Stimulated activated CD4-positive, alpha-beta T cell treated with anti-CD3 and anti-CD28 coated beads, Interleukin-1b, Interleukin-23, amount 100 ng/mL, for 48 hours (primary cell): Measurements from ENCODE around the gene KRTAP5-6.

ENCODE experiments used
- DNase-seq: peaks from one replicate; pipeline ENCODE4 v3.0.0-alpha.2; 2020

KRTAP5-6 gene

DNA sequence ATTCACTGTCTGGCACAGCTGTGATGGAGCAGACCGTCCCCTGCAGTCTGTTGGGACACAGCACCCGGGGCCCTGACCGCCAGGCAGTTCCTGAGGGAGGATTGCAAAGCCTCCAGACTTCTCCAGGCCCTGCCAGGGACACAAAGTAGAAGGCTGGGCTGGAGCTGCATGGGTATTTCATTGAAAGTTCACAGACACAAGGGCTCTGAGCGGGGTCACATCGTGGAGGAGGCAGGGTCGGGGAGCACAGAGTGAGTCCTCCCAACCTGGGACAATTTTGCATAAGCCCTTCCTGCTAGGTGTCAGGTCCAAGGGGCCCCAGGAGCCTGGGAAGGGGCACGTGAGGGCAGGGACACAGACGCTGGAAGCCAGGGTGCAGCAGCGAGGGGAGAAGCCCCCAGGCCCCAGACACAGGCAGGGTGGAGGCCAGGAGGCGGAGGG, 37.7 kb downstream of the KRTAP5-6 start:
- no peak for DNase-seq

DNA sequence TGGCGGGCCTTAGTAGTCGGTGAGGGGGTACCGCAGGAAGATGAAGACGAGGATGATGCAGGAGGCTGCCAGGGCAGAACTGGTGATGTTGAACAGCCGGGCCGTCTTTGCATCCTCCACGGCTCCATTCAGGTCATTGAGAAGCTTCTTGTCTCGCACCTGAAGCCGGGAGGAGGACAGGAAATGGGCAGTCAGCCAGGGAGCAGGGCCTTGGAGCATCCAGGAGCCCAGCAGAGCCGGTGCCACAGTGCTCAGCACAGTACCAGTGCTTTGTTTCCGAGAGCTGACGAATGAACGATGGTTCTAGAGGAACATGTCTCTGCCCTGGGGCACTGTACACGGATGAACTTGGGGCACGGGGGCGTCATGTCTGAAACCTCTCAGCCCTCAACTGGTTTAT, 38.3 kb downstream of the KRTAP5-6 start:
- no peak for DNase-seq

DNA sequence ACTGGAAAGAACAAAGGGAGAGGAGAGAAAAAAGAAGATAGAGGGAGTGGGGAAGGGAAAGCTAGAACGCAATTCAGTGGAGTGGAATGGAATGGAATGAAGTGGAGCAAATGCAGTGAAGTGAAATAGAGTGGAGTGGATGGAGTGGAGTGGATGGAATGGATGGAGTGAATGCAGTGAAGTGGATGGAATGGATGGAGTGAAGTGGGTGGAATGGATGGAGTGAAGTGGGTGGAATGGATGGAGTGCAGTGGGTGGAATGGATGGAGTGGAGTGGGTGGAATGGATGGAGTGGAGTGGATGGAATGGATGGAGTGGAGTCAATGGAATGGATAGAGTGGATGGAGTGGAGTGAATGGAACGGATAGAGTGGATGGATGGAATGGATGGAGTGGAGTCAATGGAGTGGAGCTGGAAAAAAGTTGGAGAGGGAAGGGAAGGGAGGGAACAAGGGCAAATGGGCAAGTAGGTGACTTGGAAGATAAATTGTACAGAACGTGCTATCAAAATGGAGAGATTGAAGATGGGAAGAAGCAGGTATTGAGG, 39.5 kb downstream of the KRTAP5-6 start:
- DNase-seq: no peak

DNA sequence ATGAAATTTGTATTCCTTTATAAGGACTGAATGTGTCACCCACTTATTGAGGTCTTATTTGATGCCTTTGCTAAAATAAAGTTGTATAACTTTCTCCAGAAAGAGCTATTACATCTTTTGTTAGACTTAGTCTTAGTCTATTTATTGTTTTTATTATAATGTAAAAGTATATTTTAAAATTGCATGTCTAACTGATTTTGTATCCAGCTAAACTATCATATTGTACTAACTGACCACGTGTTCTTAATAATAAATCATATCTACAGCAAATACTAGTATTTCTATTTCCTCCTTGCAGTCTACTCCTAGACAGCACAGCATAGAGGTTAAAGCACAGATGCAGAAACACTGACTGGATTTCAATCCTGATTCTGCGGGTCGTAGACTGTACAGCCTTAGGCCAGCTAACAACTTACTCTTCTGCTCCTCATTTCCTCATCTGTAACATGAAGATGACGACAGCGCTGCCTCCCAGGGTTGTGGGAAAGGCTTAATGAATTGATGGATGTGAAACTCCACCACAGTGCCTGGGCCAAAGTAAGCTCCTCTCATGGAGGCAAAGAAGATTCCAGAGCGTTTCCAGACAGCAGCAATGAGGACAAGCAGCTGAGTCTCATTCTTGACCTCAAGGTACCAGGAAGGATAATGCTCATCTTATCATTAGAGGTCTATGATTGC, 40.2 kb downstream of the KRTAP5-6 start:
- DNase-seq: no peak

DNA sequence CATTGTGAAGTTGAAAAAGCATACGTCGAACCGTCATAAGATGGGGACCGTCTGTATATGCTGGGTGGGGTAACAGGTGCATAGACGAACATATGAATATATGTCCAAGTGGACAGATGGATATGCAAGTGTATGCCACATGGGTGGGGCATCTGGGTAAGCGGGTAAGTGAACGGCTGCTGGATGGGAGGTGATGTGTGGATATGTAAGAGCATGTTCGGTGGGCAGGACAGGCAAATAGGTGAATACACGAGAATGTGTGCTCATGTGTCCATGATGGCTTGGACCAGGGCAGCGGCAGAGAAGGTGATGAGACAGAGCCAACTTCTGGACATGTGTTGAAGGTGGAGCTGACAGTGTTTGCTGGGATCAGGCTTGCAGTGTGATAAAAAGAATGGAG, 41.4 kb downstream of the KRTAP5-6 start:
- DNase-seq: no peak

DNA sequence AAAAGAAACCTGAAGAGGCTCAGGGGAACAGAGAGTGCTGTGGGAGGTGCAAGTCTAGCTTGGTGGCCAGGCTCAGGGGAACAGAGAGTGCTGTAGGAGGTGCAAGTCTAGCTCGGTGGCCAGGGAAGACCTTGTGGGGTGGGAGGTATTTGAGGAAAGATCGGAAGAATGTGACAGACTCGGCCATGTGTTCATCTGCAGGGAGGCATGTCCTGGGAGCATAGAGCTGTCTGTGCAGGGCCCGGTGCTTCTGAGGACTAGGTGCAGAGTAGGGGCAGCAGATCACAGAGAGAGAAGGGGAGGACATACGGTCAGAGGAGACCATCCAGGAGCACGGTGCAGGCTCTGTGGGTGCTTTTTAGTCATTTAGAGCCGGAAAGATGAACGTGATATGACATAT, 42.6 kb downstream of the KRTAP5-6 start:
- no peak for DNase-seq

DNA sequence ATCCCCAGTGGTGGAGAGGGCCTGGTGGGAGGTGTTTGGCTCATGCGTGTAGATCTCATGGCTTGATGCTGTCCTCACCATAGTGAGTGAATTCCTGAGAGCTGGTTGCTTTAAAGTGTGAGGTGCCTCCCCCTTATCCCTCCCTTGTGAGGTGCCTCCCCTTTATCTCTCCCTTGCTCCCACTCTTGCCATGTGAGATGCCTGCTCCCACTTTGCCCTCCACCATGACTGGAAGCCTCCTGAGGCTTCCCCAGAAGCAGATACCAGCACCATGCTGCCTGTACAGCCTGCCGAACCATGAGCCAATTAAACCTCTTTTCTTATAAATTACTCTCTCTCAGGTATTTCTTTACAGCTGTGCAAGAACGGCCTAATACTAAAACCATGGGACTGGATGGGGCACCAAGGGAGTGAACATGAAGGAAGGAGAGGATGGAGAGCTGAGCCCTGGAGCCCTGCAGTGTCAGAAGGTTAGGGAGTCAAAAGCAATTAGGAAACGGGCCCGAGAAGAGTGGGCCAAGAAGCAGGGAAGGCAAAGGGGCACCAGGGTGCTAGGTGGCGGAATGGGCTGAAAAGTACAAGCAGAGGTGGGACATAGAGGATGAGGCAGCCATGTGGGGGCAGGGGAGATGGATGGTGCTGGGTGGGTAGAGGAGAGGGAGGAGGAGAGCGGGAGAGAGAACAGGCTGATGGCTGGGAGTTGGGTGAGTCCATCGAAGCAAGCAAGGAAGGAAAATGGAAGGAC, 44.0 kb downstream of the KRTAP5-6 start:
- DNase-seq: no peak

DNA sequence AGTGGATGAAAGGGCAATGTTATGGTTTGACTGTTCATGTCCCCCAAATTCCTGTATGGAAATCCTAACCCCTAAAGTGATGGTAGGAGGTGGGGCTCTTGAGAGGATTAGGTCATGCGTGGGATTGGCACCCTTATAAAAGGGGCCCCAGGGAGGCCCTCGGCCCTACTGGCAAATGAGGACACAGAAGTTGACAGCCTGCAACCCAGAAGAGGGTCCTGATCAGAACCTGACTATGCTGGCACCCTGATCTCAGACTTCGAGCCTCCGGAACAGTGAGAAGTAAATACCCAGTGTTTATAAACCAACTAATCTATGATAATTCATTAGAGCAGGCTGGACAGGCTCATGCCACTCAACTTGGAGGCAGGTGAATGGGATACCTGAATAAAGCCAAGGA, 44.7 kb downstream of the KRTAP5-6 start:
- DNase-seq: no peak

DNA sequence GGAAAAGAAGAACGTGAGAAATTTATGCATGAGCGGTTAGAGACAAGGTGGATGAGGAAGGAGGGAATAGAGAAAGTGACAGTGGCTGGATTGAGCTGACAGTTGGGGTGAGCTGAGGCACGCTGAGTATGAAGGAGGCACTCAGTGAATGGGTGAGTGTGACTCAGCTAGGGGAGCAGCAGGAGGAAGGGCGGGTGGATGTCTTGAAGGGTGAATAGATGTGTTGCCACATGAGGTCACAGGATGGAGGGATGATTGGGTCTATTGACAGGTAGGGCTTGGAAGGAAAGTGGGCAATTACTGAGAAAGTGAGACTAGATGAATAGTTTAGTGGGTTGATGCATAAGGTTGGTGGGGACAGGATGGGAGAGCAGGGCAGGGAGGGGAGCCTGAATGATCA, 45.4 kb downstream of the KRTAP5-6 start:
- no peak for DNase-seq

DNA sequence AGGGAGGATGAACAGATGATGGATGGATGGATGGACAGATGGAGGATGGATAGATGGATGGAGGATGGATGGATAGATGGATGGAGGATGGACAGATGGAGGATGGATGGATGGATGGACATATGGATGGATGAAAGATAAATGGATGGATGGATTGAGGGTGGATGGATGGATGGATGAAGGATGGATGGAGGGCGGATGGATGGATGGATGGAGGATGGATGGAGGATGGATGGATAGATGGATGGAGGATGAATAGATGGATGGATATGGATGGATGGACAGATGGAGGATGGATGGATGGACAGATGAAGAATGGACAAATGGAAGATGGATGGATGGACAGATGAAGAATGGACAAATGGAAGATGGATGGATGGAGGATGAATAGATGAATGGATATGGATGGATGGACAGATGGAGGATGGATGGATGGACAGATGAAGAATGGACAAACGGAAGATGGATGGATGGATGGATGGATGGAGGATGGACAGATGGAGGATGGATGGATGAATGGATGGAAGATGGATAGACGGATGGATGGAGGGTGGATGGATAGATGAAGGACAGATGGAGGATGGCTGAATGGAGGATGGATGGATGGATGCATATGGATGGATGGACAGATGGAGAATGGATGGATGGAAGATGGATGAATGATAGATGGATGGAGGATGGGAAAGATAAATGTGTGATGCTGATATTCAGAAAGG, 46.0 kb downstream of the KRTAP5-6 start:
- no peak for DNase-seq

DNA sequence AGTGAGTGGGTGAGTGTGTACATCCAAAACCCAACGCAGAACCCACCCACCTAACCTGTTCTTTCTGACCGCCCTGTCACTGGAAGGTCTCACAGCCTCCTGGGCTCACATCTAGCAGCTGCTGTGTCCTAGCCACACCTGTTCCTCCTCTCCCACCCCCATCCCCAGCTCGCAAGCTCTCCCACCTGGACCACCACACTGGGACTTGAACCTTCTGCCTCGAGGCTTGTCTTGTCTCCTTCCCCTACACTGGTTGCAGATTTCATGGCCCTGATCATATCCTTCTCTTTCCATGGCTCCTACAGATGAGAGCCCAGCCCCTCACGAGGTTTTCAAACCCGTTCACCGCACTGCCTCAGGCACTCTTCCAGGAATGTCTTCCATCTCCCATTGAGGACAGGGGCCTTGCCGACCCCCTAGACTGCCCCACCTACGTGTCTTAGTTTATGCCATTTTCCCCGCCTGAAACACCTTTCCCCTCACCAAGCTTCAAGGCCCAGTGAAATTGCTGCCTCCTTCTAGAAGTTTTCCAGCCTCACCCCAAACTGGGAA, 46.7 kb downstream of the KRTAP5-6 start:
- DNase-seq: no peak

DNA sequence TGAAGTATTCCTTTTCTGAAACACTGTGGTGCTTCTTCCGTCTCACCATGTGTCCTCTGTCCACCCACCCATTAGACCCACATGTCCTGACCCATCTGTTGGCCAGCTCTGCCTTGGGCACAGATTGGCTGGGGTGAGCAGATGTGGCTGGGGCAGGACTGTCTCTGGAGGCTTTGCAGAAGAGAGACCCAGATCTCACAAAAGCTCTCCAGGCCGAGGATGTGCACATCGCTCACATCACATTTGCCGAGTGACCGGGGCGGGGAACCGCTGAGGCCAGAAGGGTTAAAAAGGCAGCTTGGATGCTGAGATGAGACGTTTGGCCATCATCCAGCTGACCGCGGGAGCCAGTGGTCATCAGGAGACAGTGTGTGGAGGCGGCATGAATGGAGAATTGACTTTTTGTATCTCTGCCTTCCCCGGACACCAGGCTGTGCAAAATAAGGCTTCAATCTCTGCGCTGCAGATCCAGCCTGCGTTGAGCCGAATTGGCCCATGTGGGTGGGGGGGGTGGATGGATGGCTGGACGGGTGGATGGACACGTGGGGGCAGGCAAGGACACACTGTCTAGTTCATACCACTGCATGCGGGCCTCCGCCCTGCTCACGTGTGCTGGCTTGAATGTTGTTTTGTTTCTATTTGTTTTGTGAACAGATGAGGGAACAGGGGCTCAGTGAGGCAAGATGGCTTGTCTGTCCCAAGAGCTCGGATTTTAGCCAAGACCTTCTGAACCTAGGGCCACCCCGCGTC, 47.3 kb downstream of the KRTAP5-6 start:
- no peak for DNase-seq

DNA sequence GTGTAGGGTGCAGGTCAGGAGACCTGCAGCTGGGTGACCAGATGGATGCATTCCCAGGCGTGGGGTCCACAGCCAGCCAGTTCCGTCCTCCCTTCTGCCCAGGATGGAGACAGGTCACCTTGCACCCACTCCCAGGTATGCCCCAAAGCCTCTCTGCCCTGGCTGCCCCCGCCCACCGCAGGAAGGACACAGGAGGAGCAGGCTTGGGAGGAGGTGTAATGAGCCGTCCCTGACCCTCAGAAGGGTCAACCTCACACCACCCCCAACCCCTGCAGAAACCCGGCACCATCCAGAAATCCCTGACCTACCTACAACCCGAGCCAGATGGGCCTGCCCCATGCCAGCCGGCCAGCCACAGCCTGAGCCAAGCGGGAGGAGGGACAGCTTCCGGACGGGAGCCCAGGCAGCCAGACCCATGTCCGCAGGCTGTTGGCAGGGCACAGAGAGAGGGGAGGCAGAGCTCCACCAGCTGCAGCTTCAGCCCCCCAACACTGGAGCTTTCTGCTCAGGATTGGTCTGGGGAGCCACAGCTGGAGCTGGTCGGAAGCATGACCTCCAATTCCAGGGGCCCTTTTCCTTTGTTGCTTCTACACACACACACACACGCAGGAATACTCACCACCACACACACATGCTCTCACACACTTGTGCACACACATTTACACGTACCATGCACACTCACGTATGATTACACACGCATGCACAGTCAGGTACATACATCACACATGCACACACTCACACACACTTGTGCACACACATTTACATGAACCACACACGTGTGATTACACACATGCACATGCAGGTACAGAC, 48.1 kb downstream of the KRTAP5-6 start:
- DNase-seq: no peak

DNA sequence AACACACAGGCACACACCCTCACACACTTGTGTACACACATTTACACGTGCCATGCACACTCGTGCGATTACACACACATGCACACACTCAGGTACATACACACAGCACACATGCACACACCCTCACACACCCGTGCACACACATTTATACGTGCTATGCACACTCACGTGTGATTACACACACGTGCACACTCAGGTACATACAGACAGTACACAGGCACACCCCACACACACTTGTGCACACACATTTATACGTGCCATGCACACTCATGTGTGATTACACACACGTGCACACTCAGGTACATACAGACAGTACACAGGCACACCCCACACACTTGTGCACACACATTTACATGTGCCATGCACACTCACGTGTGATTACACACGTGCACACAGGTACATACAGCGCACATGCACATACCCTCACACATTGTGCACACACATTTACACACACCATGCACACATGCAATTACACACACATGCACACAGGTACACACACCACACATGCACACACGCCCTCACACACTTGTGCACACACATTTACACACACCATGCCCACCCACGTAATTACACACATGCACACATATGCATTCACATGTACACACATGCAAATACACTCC, 48.8 kb downstream of the KRTAP5-6 start:
- DNase-seq: no peak

DNA sequence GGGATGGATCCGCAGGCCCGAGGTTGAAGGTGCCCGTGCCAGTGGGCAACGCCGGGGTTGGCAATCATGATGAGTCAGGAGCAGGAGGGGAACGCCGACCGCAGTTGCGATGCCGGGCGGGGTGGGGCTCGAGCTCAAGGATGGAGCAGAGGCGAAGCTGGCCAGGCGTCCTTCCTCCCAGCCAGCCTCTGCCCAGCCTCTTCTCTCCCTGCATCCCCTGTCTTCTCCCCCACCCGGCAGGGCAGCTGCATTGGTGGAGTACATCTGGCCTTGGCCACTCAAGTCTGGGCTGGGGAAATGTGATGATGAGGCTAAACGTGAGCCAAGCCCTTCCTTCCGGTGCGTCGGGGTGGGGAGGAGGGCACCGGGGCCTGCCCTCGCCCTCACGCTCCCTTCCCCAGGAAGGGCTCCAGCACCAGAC, 49.5 kb downstream of the KRTAP5-6 start:
- DNase-seq: no peak

DNA sequence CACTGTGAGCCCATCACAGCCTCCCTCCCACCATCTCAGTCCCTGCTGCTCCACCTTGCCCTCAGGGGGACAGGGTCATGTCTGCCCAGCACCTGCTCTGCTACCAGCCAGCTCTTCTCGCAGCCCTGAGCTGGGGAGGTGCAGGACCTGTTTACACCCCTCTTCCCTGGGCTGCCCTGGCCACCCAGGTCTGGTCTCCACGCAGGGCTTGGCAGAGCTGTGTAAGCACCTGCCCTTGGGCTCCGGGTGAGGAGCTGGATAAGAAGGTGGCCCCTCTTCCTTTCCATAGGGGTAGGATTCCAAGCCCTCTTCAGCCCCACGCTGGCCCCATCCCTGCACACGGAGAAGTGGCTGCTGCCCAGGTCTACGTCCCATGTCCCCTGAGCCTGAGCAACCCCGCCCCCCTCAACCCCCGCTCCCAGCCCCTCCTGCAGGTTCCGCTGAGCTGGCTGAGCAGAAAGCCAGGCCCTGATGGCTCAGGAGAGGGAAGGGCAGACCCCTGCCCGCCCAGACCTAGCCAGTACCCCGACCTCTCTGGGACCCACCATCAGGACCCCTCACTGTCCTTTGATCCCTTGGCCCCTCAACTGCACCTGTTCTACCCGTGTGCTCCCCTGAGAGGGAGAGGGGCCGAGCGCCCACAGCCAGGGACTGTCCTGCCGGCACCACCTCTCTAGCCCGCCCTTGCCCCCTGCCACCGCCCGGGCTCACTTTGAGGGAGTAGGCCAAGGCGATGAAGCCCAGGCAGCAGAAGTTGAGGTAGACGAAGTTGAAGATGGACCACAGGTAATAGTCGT, 50.2 kb downstream of the KRTAP5-6 start:
- DNase-seq: no peak
